Neuronal stem cell (in vitro differentiated cells): ENCODE measurements around the gene HSFX4.

Experiments used
- DNase-seq: peaks from one replicate; pipeline ENCODE4 v3.0.0-alpha.2; 2013; ENCODE audit warnings: low spot score
- H2AFZ ChIP-seq: one replicate; pipeline ENCODE4 v1.6.1; 2013; ENCODE audit warnings: mild to moderate bottlenecking, low read length, inconsistent platforms
- H2AK5ac ChIP-seq: 2 replicates; pipeline ENCODE4 v1.6.1; 2013; ENCODE audit warnings: low read depth, mild to moderate bottlenecking, inconsistent platforms, low read length, moderate library complexity, mixed read lengths
- H2BK120ac ChIP-seq: 2 replicates; pipeline ENCODE4 v1.6.1; 2013; ENCODE audit warnings: low read depth, mild to moderate bottlenecking, inconsistent platforms, low read length, moderate library complexity, mixed read lengths
- H2BK12ac ChIP-seq: one replicate; pipeline ENCODE4 v1.6.1; 2013; ENCODE audit warnings: low read length, inconsistent platforms
- H2BK15ac ChIP-seq: 2 replicates; pipeline ENCODE4 v1.6.1; 2013; ENCODE audit warnings: mild to moderate bottlenecking, low read length, inconsistent platforms, mixed read lengths
- H2BK5ac ChIP-seq: one replicate; pipeline ENCODE4 v1.6.1; 2013; ENCODE audit warnings: inconsistent platforms, mild to moderate bottlenecking, low read length, moderate library complexity
- H3K14ac ChIP-seq: one replicate; pipeline ENCODE4 v1.6.1; 2013; ENCODE audit warnings: low read length, inconsistent platforms
- H3K18ac ChIP-seq: 2 replicates; pipeline ENCODE4 v1.6.1; 2013; ENCODE audit warnings: low read length, inconsistent platforms
- H3K23ac ChIP-seq: 2 replicates; pipeline ENCODE4 v1.6.1; 2013; ENCODE audit warnings: low read depth, mild to moderate bottlenecking, mixed read lengths, low read length, inconsistent platforms; ENCODE audit not compliant: poor library complexity
- H3K27ac ChIP-seq: replicated peaks from 3 replicates; pipeline ENCODE4 v1.5.1; 2013; ENCODE audit warnings: low read length, inconsistent platforms
- H3K27me3 ChIP-seq, 3 experiments: 2 replicates each; pipeline ENCODE4 v1.6.1; 2013; ENCODE audit warnings: low read length in 3 of 3, mild to moderate bottlenecking in 2 of 3, inconsistent platforms in 1 of 3, low read depth in 1 of 3, mixed read lengths in 1 of 3, moderate library complexity in 1 of 3; ENCODE audit not compliant: control insufficient read depth in 3 of 3, insufficient read depth in 3 of 3
- H3K36me3 ChIP-seq, 2 donors: replicated peaks in 1 of 2; 2 replicates each; pipeline ENCODE4 v1.6.1; 2013; ENCODE audit warnings: low read length in 2 of 2; ENCODE audit not compliant: control insufficient read depth in 2 of 2, insufficient read depth in 2 of 2
- H3K4ac ChIP-seq: 2 replicates; pipeline ENCODE4 v1.6.1; 2013; ENCODE audit warnings: inconsistent platforms, mild to moderate bottlenecking, low read length, moderate library complexity
- H3K4me1 ChIP-seq, 2 donors: 1 replicate in 1 of 2; 2 replicates in 1 of 2; pipeline ENCODE4 v1.6.1; 2013; ENCODE audit warnings: low read length in 2 of 2, low read depth in 1 of 2; ENCODE audit not compliant: control insufficient read depth in 2 of 2, insufficient read depth in 1 of 2
- H3K4me2 ChIP-seq: one replicate; pipeline ENCODE4 v1.6.1; 2013; ENCODE audit warnings: mild to moderate bottlenecking, low read length, inconsistent platforms; ENCODE audit not compliant: insufficient read depth, poor library complexity, severe bottlenecking
- H3K4me3 ChIP-seq, 2 donors: 2 replicates each; pipeline ENCODE4 v1.5.1; 2013; ENCODE audit warnings: low read length in 2 of 2, mild to moderate bottlenecking in 2 of 2, inconsistent platforms in 1 of 2, moderate library complexity in 1 of 2
- H3K79me1 ChIP-seq: one replicate; pipeline ENCODE4 v1.6.1; 2013; ENCODE audit warnings: low read depth, mild to moderate bottlenecking, inconsistent platforms, low read length, moderate library complexity
- H3K9ac ChIP-seq: one replicate; pipeline ENCODE4 v1.6.1; 2013; ENCODE audit warnings: mild to moderate bottlenecking, low read depth, low read length, inconsistent platforms; ENCODE audit not compliant: poor library complexity
- H3K9me3 ChIP-seq, 2 donors: replicated peaks in 1 of 2; 2 replicates each; pipeline versions ENCODE3 to v1.6.1; 2013; ENCODE audit warnings: low read length in 2 of 2, mild to moderate bottlenecking in 2 of 2, inconsistent platforms in 1 of 2, low read depth in 1 of 2, mixed read lengths in 1 of 2, moderate library complexity in 1 of 2; ENCODE audit not compliant: control insufficient read depth in 2 of 2, insufficient read depth in 1 of 2
- H4K8ac ChIP-seq: one replicate; pipeline ENCODE4 v1.6.1; 2013; ENCODE audit warnings: low read depth, mild to moderate bottlenecking, inconsistent platforms, low read length, moderate library complexity
- H4K91ac ChIP-seq: one replicate; pipeline ENCODE4 v1.6.1; 2013; ENCODE audit warnings: low read length, low read depth, mild to moderate bottlenecking, inconsistent platforms; ENCODE audit not compliant: poor library complexity
- WGBS, 2 donors: extraction: QIAGEN DNeasy Blood & Tissue Kit; methylation state at CpG; one replicate each; pipeline ENCODE4 v1.1.7; 2013; ENCODE audit warnings: missing lambda C conversion rate in 2 of 2, mixed read lengths in 1 of 2; ENCODE audit not compliant: insufficient read length in 2 of 2, insufficient replicate concordance in 1 of 2; ENCODE audit errors: extremely low coverage in 2 of 2; 5-methylcytosine and 5-hydroxymethylcytosine counted together

HSFX4 gene

GRCh38 chrX:149961572-149961971 is 32.2 kb downstream of the HSFX4 start:
- Histone ChIP-seq H3K4me2 (no peak overlapping the region), H3K4ac (no peak overlapping the region), H2BK120ac (no peak overlapping the region), H3K9ac (no peak overlapping the region), H3K4me3 (no peak overlapping the region), H3K27me3 (no peaks in the 10 kb centered on the region), H3K79me1 (no peaks in the 10 kb centered on the region), H3K4me1 (no peaks in the 10 kb centered on the region), H2AK5ac (no peak overlapping the region), H2AFZ (no peak overlapping the region), H4K91ac (no peak overlapping the region), H4K8ac (no peak overlapping the region), H3K18ac (no peak overlapping the region), H3K14ac (no peak overlapping the region), H3K27ac (no peak overlapping the region), H3K9me3 (peaks cover 0 to 2% of the 10 kb centered on the region in 2 donors), H3K23ac (no peak overlapping the region), H2BK12ac (no peak overlapping the region), H2BK5ac (no peak overlapping the region), H3K36me3 (peaks cover 0 to 10% of the 10 kb centered on the region in 2 donors), H2BK15ac (no peak overlapping the region)
- no peak for DNase-seq
- no CpG with 5 or more reads among the region's 2 CpGs for WGBS, 2 donors

- H3K14ac ChIP-seq = no peak overlapping the region
- no peak overlapping the region for H2AK5ac ChIP-seq
Measured at GRCh38 chrX:149962010-149962409, 32.6 kb downstream of the HSFX4 start.

GRCh38 chrX:149962859-149963757 is 33.7 kb downstream of the HSFX4 start:
- Histone ChIP-seq H3K4me1 (no peaks in the 10 kb centered on the region), H2BK120ac (no peak overlapping the region), H3K9ac (no peak overlapping the region), H3K14ac (no peak overlapping the region), H4K8ac (no peak overlapping the region), H3K9me3 (peaks cover 0 to 3% of the 10 kb centered on the region in 2 donors), H3K4me2 (no peak overlapping the region), H3K27me3 (no peaks in the 10 kb centered on the region), H3K36me3 (peaks cover 0 to 13% of the 10 kb centered on the region in 2 donors), H2AK5ac (no peak overlapping the region), H2AFZ (no peak overlapping the region), H3K27ac (no peak overlapping the region), H3K4me3 (no peak overlapping the region), H3K4ac (no peak overlapping the region), H4K91ac (no peak overlapping the region), H3K23ac (no peak overlapping the region), H3K18ac (no peak overlapping the region), H2BK5ac (no peak overlapping the region), H3K79me1 (no peaks in the 10 kb centered on the region), H2BK15ac (no peak overlapping the region), H2BK12ac (no peak overlapping the region)
- no CpG with 5 or more reads among the region's 9 CpGs for WGBS, 2 donors
- peak; percentile 12 for DNase-seq

More at GRCh38 chrX:149962010-149962409, 32.6 kb downstream of the HSFX4 start:
- no peak overlapping the region for H3K4me2 ChIP-seq
- H3K4ac ChIP-seq = no peak overlapping the region
- H3K23ac ChIP-seq = no peak overlapping the region
- H3K18ac ChIP-seq = no peak overlapping the region
- no peak overlapping the region for H2BK120ac ChIP-seq
- H3K27me3 ChIP-seq = no peaks in the 10 kb centered on the region
- H3K27ac ChIP-seq = no peak overlapping the region
- peaks cover 0 to 13% of the 10 kb centered on the region in 2 donors for H3K36me3 ChIP-seq
- peaks cover 0 to 3% of the 10 kb centered on the region in 2 donors for H3K9me3 ChIP-seq
- no peaks in the 10 kb centered on the region for H3K4me1 ChIP-seq
- DNase-seq = no peak
- H2AFZ ChIP-seq = no peak overlapping the region
- H3K79me1 ChIP-seq = no peaks in the 10 kb centered on the region
- no peak overlapping the region for H2BK5ac ChIP-seq
- no peak overlapping the region for H4K8ac ChIP-seq
- H4K91ac ChIP-seq = no peak overlapping the region
- no peak overlapping the region for H3K4me3 ChIP-seq
- H3K9ac ChIP-seq = no peak overlapping the region
- H2BK15ac ChIP-seq = no peak overlapping the region
- H2BK12ac ChIP-seq = no peak overlapping the region

GRCh38 chrX:149979126-149979644 is 49.8 kb downstream of the HSFX4 start:
- Histone ChIP-seq H3K9ac (no peak overlapping the region), H3K4me3 (no peak overlapping the region), H3K18ac (no peak overlapping the region), H4K91ac (no peak overlapping the region), H3K4me1 (no peaks in the 10 kb centered on the region), H3K36me3 (no peaks in the 10 kb centered on the region), H4K8ac (no peak overlapping the region), H2BK5ac (no peak overlapping the region), H3K27ac (no peak overlapping the region), H2AK5ac (no peak overlapping the region), H2BK12ac (no peak overlapping the region), H3K4me2 (no peak overlapping the region), H2AFZ (no peak overlapping the region), H3K79me1 (no peaks in the 10 kb centered on the region), H3K14ac (no peak overlapping the region), H2BK120ac (no peak overlapping the region), H3K9me3 (no peaks in the 10 kb centered on the region), H3K23ac (no peak overlapping the region), H3K4ac (no peak overlapping the region), H3K27me3 (no peaks in the 10 kb centered on the region), H2BK15ac (no peak overlapping the region)
- DNase-seq = no peak
- WGBS, 2 donors = no CpG with 5 or more reads among the region's 3 CpGs
